ENCODE results near the gene RIOK2.

- TF ChIP-seq ZNF768 (tag by site-specific recombination; IDR thresholded peaks at IDR 0.05) (no peak), PBX3 (CRISPR knock-in tag; IDR thresholded peaks at IDR 0.05) (no peak), CTCF (tag by site-specific recombination; IDR thresholded peaks at IDR 0.05) (no peak), SP3 (tag by site-specific recombination; IDR thresholded peaks at IDR 0.05) (no peak), YY1 (tag by site-specific recombination; IDR thresholded peaks at IDR 0.05) (no peak), ZNF155 (tag by site-specific recombination; IDR thresholded peaks at IDR 0.05) (no peak)
These were observed 49.9 kb downstream of the RIOK2 start for GRCh38 chr5:97133101-97133500.

Measured in HEK293 (cell line).